Erythroblast (primary cell): ENCODE measurements around the gene TBATA.

Experiments used
- GATA1 ChIP-seq: IDR thresholded peaks from 2 replicates; pipeline ENCODE4 v1.6.1; 2011; ENCODE audit warnings: low read depth, mild to moderate bottlenecking, control low read depth, low read length, moderate library complexity
- POLR2A ChIP-seq: IDR thresholded peaks from 2 replicates; pipeline ENCODE4 v1.6.1; 2011; ENCODE audit warnings: mild to moderate bottlenecking, low read length

GRCh38 chr10:70761727-70762350, 23.3 kb downstream of the TBATA start:
- TF ChIP-seq POLR2A (no peak), GATA1 (no peak)
